GM08714 (cell line): ENCODE measurements around the gene RDH8.

Source experiments
- H3K4me3 ChIP-seq: fragments of 200-500 bp; sonication (Bioruptor generic); 2 replicates; pipeline ENCODE4 v1.5.1; 2014; ENCODE audit warnings: mild to moderate bottlenecking, low read length, inconsistent platforms
- ZNF274 ChIP-seq: IDR thresholded peaks from 2 replicates; pipeline ENCODE4 v1.6.1; 2012; ENCODE audit warnings: mild to moderate bottlenecking, low read depth, low read length

RDH8 gene

GRCh38 chr19:10013316-10013715 lies at the start of gene RDH8:
TSS of gene RDH8 (plus strand) at chr19:10013483. CDS start at chr19:10013498, 15 bp downstream.
- no peak within 1 kb of the TSS for H3K4me3 ChIP-seq
- TF ChIP-seq ZNF274 = no peak

- TF ChIP-seq ZNF274 = no peak
- H3K4me3 ChIP-seq = no peak overlapping the region
These were observed 47.3 kb upstream of the RDH8 start for GRCh38 chr19:9966024-9966423.

GRCh38 chr19:9966448-9966847 lies 46.8 kb upstream of the RDH8 start:
- no peak for TF ChIP-seq ZNF274
- no peak overlapping the region for H3K4me3 ChIP-seq

GRCh38 chr19:9967326-9967725 lies 46.0 kb upstream of the RDH8 start:
- no peak for TF ChIP-seq ZNF274
- H3K4me3 ChIP-seq = no peak overlapping the region

- H3K4me3 ChIP-seq = no peak overlapping the region
- TF ChIP-seq ZNF274 = no peak
These were observed 44.2 kb upstream of the RDH8 start for GRCh38 chr19:9968820-9969687.

GRCh38 chr19:9969688-9969975 lies 43.7 kb upstream of the RDH8 start:
- H3K4me3 ChIP-seq = no peak overlapping the region
- TF ChIP-seq ZNF274 = no peak

GRCh38 chr19:9970481-9970880 lies 42.8 kb upstream of the RDH8 start:
- TF ChIP-seq ZNF274 = no peak
- H3K4me3 ChIP-seq = no peak overlapping the region

- no peak for TF ChIP-seq ZNF274
- H3K4me3 ChIP-seq = no peak overlapping the region
These were observed 42.0 kb upstream of the RDH8 start for GRCh38 chr19:9971166-9971897.

GRCh38 chr19:9972103-9972502 lies 41.2 kb upstream of the RDH8 start:
- TF ChIP-seq ZNF274 = no peak
- H3K4me3 ChIP-seq = no peak overlapping the region

- no peak overlapping the region for H3K4me3 ChIP-seq
- no peak for TF ChIP-seq ZNF274
These were observed 31.6 kb upstream of the RDH8 start for GRCh38 chr19:9981406-9982260.

- TF ChIP-seq ZNF274 = no peak
- no peak overlapping the region for H3K4me3 ChIP-seq
These were observed 26.4 kb upstream of the RDH8 start for GRCh38 chr19:9986787-9987281.

- no peak overlapping the region for H3K4me3 ChIP-seq
- TF ChIP-seq ZNF274 = no peak
These were observed 23.8 kb upstream of the RDH8 start for GRCh38 chr19:9989504-9989903.

GRCh38 chr19:9991425-9992191 lies 21.7 kb upstream of the RDH8 start:
- no peak for TF ChIP-seq ZNF274
- H3K4me3 ChIP-seq = no peak overlapping the region
